Heart left ventricle (tissue), 13 donors: ENCODE data around the gene CFAP73.

Source experiments
- POLR2A ChIP-seq, 2 donors: fragments of 450-650 bp; IDR thresholded peaks; one replicate each; pipeline ENCODE4 v1.6.1; 2017; ENCODE audit warnings: antibody characterized with exemption in 2 of 2, mild to moderate bottlenecking in 2 of 2, moderate library complexity in 2 of 2
- TF ChIP-seq, protein P1 (sequence below), 12 donors: fragments of 200-600 bp; sonication (generic) in 4 of 12; IDR thresholded peaks; one replicate each; pipeline versions ENCODE4 v1.5.0 to v1.8.0; 2018 to 2022; ENCODE audit warnings: antibody characterized with exemption in 12 of 12, mild to moderate bottlenecking in 5 of 12
- donor health status: ischemic (EF 13 %, LVEDD 7.1; RV severe dilation, severe dysfunction).
- donor health status: DM: no; HTN: yes; CAD: no.
- donor health status: DM: no; HTN: no; CAD: no.
- donor health status: ischemic (EF 25% LVEDD 6.9; RV normal size, moderate dysfunction).
- donor health status: ischemic (EF 25% LVEDD 5.7; RV mildly dilated, moderate dysfunction).
- donor health status: ischemic (EF 35%, LVEDD 5.7; RV mildly dilated, moderate dysfunction).
- donor health status: nonischemic (EF 11% LVEDD 7.7; RV severe dilation, severe dysfunction).
- donor health status: DM: yes; HTN: yes; CAD: no.
- donor health status: PGD.
- donor health status: ischemic (EF 29% LVEDD 5.4; RV normal size, mild dysfunction).
- donor health status: nonischemic (EF 23%, LVEDD 6.1; RV moderate dilation, normal function).

DNA sequence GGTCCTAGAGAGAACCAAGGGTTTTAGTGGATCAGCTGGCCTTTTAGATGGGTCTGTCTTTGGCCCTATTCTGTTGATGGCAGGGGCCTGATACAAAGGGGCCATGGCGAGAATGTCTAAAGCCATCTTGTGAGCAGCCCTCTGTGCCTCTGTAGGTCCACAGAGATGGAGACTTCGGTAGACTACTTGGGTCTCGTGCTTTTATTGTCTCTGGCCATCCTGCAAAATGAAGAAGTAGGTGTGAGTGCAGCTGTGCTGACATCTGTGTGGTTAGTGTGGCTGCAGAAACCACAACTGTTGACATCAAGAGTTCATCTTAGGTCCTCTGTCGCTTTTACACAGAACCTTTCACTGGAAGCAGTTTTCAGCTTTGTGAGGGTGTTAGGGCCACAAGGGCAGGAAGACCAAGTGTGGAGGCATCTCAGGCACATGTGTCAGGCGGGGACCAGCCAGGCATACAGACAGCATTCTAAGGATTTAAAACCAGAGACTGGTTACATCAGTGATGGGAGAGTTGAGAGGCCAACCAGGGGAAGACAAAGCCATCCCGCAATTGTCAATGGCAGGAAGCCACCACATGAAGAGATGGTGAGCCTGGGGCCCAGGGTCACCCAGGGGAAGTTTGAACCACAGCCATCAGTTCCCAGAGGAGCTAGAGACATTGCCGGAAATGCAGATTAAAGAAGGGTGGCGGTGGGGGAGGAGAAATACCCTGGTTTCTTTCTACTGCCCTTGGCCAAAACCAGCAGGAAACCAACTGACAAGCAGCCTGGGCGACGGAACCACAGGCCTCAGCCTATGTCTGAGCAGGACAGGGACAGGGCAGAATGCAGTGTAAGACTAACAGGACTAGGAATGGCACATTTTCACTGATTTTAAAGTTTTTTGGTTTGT lies 58.8 kb downstream of the CFAP73 start:
- TF ChIP-seq POLR2A (IDR thresholded peaks at IDR 0.05), result no peak
- TF ChIP-seq, protein P1, sequence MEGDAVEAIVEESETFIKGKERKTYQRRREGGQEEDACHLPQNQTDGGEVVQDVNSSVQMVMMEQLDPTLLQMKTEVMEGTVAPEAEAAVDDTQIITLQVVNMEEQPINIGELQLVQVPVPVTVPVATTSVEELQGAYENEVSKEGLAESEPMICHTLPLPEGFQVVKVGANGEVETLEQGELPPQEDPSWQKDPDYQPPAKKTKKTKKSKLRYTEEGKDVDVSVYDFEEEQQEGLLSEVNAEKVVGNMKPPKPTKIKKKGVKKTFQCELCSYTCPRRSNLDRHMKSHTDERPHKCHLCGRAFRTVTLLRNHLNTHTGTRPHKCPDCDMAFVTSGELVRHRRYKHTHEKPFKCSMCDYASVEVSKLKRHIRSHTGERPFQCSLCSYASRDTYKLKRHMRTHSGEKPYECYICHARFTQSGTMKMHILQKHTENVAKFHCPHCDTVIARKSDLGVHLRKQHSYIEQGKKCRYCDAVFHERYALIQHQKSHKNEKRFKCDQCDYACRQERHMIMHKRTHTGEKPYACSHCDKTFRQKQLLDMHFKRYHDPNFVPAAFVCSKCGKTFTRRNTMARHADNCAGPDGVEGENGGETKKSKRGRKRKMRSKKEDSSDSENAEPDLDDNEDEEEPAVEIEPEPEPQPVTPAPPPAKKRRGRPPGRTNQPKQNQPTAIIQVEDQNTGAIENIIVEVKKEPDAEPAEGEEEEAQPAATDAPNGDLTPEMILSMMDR (IDR thresholded peaks at IDR 0.05), result no peak
